ENCODE data around the gene MRPL43.

Gene MRPL43

GRCh38 chr10:100986952-100987684 is at the start of gene MRPL43, which contains the start of gene TWNK:
TSS of gene MRPL43 (minus strand) at chr10:100987497. CDS start at chr10:100987443, 54 bp downstream.
TSS of gene TWNK (plus strand) at chr10:100987543. CDS start at chr10:100988211, 668 bp downstream.
- Histone ChIP-seq H3K27me3 (ENCODE audit: insufficient read depth, low read length, poor library complexity) (no peaks in the 10 kb centered on the region), H4K20me1 (ENCODE audit: insufficient read depth, low read length) (peaks cover 37% of the 10 kb centered on the region; the same call in 1 of the 2 replicates), H3K9me3 (ENCODE audit: insufficient read depth, low read length, severe bottlenecking) (no peaks in the 10 kb centered on the region), H3K27ac (ENCODE audit: low read length) (peak within 1 kb of the TSS; percentile 90), H3K79me2 (ENCODE audit: insufficient read depth, low read length) (peaks cover 56% of the 10 kb centered on the region), H3K4me1 (ENCODE audit: insufficient read depth, low read length) (peaks cover 49% of the 10 kb centered on the region), H3K4me2 (ENCODE audit: insufficient read depth, low read length) (peak within 1 kb of the TSS; percentile 99), H3K36me3 (ENCODE audit: insufficient read depth, low read length) (peaks cover 55% of the 10 kb centered on the region), H3K4me3 (ENCODE audit: low read depth in 1 of 2, low read length in 2 of 2) (peak within 1 kb of the TSS; percentile 95), H3K9ac (ENCODE audit: low read depth, low read length) (peak within 1 kb of the TSS; percentile 86), H2AFZ (ENCODE audit: low read depth, low read length) (peak within 1 kb of the TSS; percentile 98)
- no peak for TF ChIP-seq EZH2 (IDR thresholded peaks at IDR 0.05; ENCODE audit: borderline replicate concordance, low read depth, low read length, severe bottlenecking)
- TF ChIP-seq CTCF (IDR thresholded peaks at IDR 0.05; ENCODE audit: borderline replicate concordance, extremely low read depth, low read length, poor library complexity, severe bottlenecking), result no peak
- ATAC-seq (ENCODE audit: insufficient read depth, low read depth) (peak; percentile 97), DNase-seq (peak; percentile 88)

GRCh38 chr10:101036726-101037125 is 49.4 kb upstream of the MRPL43 start:
- TF ChIP-seq CTCF (IDR thresholded peaks at IDR 0.05; ENCODE audit: borderline replicate concordance, extremely low read depth, low read length, poor library complexity, severe bottlenecking), result no peak
- TF ChIP-seq EZH2 (IDR thresholded peaks at IDR 0.05; ENCODE audit: borderline replicate concordance, low read depth, low read length, severe bottlenecking), result no peak
- DNase-seq (no peak), ATAC-seq (ENCODE audit: insufficient read depth, low read depth) (no peak)
- no peak overlapping the region for H3K27ac ChIP-seq (ENCODE audit: low read length)
- H2AFZ ChIP-seq (ENCODE audit: low read depth, low read length), result no peak overlapping the region
- peaks cover 2% of the 10 kb centered on the region for H3K27me3 ChIP-seq (ENCODE audit: insufficient read depth, low read length, poor library complexity)
- peaks cover 21% of the 10 kb centered on the region for H4K20me1 ChIP-seq (ENCODE audit: insufficient read depth, low read length)
- no peak overlapping the region for H3K9ac ChIP-seq (ENCODE audit: low read depth, low read length)
- H3K9me3 ChIP-seq (ENCODE audit: insufficient read depth, low read length, severe bottlenecking), result no peaks in the 10 kb centered on the region
- 0 out of 2 replicates have a peak, but pooled peaks cover 2% of the 10 kb centered on the region for H3K79me2 ChIP-seq (ENCODE audit: insufficient read depth, low read length)
- no peak overlapping the region for H3K4me2 ChIP-seq (ENCODE audit: insufficient read depth, low read length)
- H3K4me1 ChIP-seq (ENCODE audit: insufficient read depth, low read length), result peaks cover 20% of the 10 kb centered on the region
- H3K36me3 ChIP-seq (ENCODE audit: insufficient read depth, low read length), result no peaks in the 10 kb centered on the region
- H3K4me3 ChIP-seq (ENCODE audit: low read depth in 1 of 2, low read length in 2 of 2), result no peak overlapping the region

- no peak for TF ChIP-seq CTCF (IDR thresholded peaks at IDR 0.05; ENCODE audit: borderline replicate concordance, extremely low read depth, low read length, poor library complexity, severe bottlenecking)
- TF ChIP-seq EZH2 (IDR thresholded peaks at IDR 0.05; ENCODE audit: borderline replicate concordance, low read depth, low read length, severe bottlenecking), result no peak
- no peak for DNase-seq
- H3K36me3 ChIP-seq (ENCODE audit: insufficient read depth, low read length), result no peaks in the 10 kb centered on the region
- H3K79me2 ChIP-seq (ENCODE audit: insufficient read depth, low read length), result 0 out of 2 replicates have a peak, but pooled peaks cover 2% of the 10 kb centered on the region
- H2AFZ ChIP-seq (ENCODE audit: low read depth, low read length), result no peak overlapping the region
- peaks cover 8% of the 10 kb centered on the region for H3K27me3 ChIP-seq (ENCODE audit: insufficient read depth, low read length, poor library complexity)
- H3K9me3 ChIP-seq (ENCODE audit: insufficient read depth, low read length, severe bottlenecking), result no peaks in the 10 kb centered on the region
- peaks cover 25% of the 10 kb centered on the region for H4K20me1 ChIP-seq (ENCODE audit: insufficient read depth, low read length)
- H3K27ac ChIP-seq (ENCODE audit: low read length), result no peak overlapping the region
- H3K4me3 ChIP-seq (ENCODE audit: low read depth in 1 of 2, low read length in 2 of 2), result no peak overlapping the region
- H3K9ac ChIP-seq (ENCODE audit: low read depth, low read length), result no peak overlapping the region
- no peak overlapping the region for H3K4me2 ChIP-seq (ENCODE audit: insufficient read depth, low read length)
- H3K4me1 ChIP-seq (ENCODE audit: insufficient read depth, low read length), result peaks cover 21% of the 10 kb centered on the region
- no peak for ATAC-seq (ENCODE audit: insufficient read depth, low read depth)
These were observed 48.8 kb upstream of the MRPL43 start for GRCh38 chr10:101035916-101036702.
